ENCODE results near the gene NIPBL.

DNA sequence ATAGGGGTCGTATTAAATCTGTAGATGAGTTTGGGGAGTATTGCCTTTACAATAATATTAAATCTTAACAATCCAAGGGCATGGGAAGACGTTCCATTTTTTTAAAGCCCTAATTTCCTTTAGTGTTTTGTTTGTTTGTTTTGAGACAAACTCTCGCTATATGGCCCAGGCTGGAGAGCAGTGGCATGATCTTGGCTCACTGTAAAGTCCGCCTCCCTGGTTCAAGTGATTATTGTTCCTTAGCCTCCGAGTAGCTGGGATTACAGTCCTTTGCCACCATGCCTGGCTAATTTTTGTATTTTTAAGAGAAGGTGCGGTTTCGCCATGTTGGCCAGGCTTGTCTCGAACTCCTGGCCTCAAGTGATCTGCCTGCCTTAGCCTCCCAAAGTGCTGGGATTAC, 19.9 kb downstream of the NIPBL start:
- TF ChIP-seq GATA2 (IDR thresholded peaks at IDR 0.05; ENCODE audit: low read depth, low read length) = no peak
- no peak for TF ChIP-seq GATA3 (IDR thresholded peaks at IDR 0.05; ENCODE audit: low read depth, low read length)

All from SH-SY5Y (cell line).